IPS-15b (cell line): ENCODE data around the gene RNF26.
A peak's percentile ranks its signal among the peaks of the same experiment; 100 is the strongest.

Experiments used
- H3K27me3 ChIP-seq: one replicate; pipeline ENCODE4 v1.6.1; 2013; ENCODE audit warnings: low read length; ENCODE audit not compliant: control insufficient read depth, insufficient read depth
- H3K36me3 ChIP-seq: one replicate; pipeline ENCODE4 v1.6.1; 2013; ENCODE audit warnings: low read length; ENCODE audit not compliant: control insufficient read depth, insufficient read depth
- H3K4me1 ChIP-seq: one replicate; pipeline ENCODE4 v1.6.1; 2013; ENCODE audit warnings: mild to moderate bottlenecking, low read length; ENCODE audit not compliant: control insufficient read depth, insufficient read depth
- H3K4me3 ChIP-seq: one replicate; pipeline ENCODE4 v1.5.1; 2013; ENCODE audit warnings: low read depth, low read length
- H3K9ac ChIP-seq: one replicate; pipeline ENCODE4 v1.6.1; 2013; ENCODE audit warnings: low read depth, mild to moderate bottlenecking, low read length
- H3K9me3 ChIP-seq: one replicate; pipeline ENCODE4 v1.6.1; 2013; ENCODE audit warnings: mild to moderate bottlenecking, low read length; ENCODE audit not compliant: control insufficient read depth, insufficient read depth

Gene RNF26

GRCh38 chr11:119347940-119348605 lies 13.7 kb downstream of the RNF26 start:
- Histone ChIP-seq H3K4me3 (no peak overlapping the region), H3K4me1 (no peaks in the 10 kb centered on the region), H3K27me3 (peaks cover 25% of the 10 kb centered on the region), H3K9ac (no peak overlapping the region), H3K9me3 (no peaks in the 10 kb centered on the region), H3K36me3 (no peaks in the 10 kb centered on the region)

DNA sequence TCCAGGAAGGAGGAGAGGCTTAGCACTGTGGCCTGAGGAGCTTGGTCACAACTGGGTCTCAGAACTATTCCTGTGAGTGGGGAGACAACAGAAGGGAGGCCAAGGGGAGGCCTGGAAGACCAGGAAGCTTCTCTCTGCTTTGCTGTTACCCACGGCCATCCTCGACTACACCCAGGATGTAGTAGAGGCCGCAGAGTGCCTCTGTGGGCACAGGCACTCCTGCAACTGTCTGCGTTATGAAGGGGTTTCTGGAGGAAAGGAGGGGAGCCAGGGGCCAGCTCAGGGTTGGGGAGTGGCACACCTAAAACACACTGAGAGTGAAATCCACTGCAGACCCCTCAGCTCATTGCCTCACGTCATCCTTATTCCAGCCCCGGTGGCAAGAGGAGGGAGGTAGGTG lies 16.0 kb downstream of the RNF26 start:
- no peaks in the 10 kb centered on the region for H3K4me1 ChIP-seq
- no peak overlapping the region for H3K9ac ChIP-seq
- no peaks in the 10 kb centered on the region for H3K9me3 ChIP-seq
- H3K4me3 ChIP-seq = no peak overlapping the region
- peaks cover 19% of the 10 kb centered on the region for H3K27me3 ChIP-seq
- no peaks in the 10 kb centered on the region for H3K36me3 ChIP-seq

- Histone ChIP-seq H3K27me3 (peaks cover 21% of the 10 kb centered on the region), H3K4me1 (no peaks in the 10 kb centered on the region), H3K9ac (no peak overlapping the region), H3K36me3 (no peaks in the 10 kb centered on the region), H3K9me3 (no peaks in the 10 kb centered on the region), H3K4me3 (no peak overlapping the region)
Measured at GRCh38 chr11:119351232-119351631, 16.9 kb downstream of the RNF26 start.

DNA sequence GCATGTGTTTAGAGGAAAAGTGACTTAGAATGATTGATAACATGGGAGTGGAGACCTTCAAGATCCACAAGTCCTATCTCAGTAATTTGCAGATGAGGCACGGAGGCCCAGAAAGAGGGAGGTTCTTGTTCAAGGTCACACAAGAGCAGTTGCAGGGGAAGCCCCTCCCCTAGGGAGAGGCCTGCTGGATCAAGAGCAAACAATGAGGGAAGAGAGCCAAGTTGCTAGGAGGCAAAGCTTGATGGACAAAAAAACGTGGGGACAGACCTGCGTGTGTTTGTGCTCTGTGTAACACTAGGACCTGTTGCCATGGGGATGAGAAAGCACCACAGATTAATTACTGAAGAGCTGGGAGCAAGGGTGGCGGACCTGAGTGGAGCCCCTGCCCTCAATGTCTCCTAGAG lies 18.5 kb downstream of the RNF26 start:
- Histone ChIP-seq H3K27me3 (peaks cover 19% of the 10 kb centered on the region), H3K4me3 (no peak overlapping the region), H3K4me1 (no peaks in the 10 kb centered on the region), H3K36me3 (no peaks in the 10 kb centered on the region), H3K9me3 (no peaks in the 10 kb centered on the region), H3K9ac (no peak overlapping the region)

DNA sequence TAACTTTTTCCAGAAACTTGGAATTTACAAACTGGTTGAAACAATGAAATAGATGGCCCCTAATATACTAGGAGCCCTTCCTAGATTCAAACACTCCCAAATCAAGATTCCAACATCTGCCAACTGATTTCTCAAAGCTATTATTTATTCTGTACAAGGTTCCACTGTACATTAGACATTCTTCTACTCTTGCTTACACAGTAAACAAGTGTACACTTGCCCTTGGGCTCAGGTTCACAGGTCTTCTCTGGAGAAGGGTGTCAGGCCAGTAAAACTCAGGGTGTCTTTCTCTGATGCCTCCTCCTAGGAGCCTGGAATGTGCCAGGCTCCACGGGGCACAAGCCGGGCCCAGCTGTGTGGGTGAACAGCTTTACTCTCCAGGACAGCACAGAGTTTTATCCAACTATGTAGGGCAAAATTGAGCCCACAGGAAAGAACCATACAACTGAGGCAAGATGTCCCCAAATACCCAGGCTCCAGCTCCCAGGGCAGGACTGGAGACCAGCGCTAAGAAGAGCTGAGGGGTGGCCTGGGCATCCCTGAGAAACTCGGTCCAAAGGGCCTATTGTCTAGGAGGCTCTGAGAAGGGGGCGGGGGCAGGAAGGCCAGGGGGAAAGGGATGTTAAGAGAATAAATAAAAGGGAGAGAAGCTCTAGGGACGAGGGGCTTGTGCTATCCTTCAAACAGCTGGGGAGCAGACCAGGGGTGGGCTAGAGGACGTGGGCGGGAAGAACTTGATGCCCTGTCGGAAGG lies 20.9 kb downstream of the RNF26 start:
- Histone ChIP-seq H3K9me3 (no peaks in the 10 kb centered on the region), H3K9ac (no peak overlapping the region), H3K27me3 (peaks cover 20% of the 10 kb centered on the region), H3K4me1 (no peaks in the 10 kb centered on the region), H3K4me3 (no peak overlapping the region), H3K36me3 (no peaks in the 10 kb centered on the region)

GRCh38 chr11:119356349-119357031 lies 22.2 kb downstream of the RNF26 start:
- peaks cover 6% of the 10 kb centered on the region for H3K4me1 ChIP-seq

GRCh38 chr11:119357074-119357473 lies 22.7 kb downstream of the RNF26 start:
- peaks cover 11% of the 10 kb centered on the region for H3K4me1 ChIP-seq
- H3K9ac ChIP-seq = no peak overlapping the region
- no peak overlapping the region for H3K4me3 ChIP-seq
- H3K9me3 ChIP-seq = no peaks in the 10 kb centered on the region
- H3K36me3 ChIP-seq = no peaks in the 10 kb centered on the region
- H3K27me3 ChIP-seq = peaks cover 23% of the 10 kb centered on the region

More at GRCh38 chr11:119356349-119357031, 22.2 kb downstream of the RNF26 start:
- Histone ChIP-seq H3K27me3 (peaks cover 20% of the 10 kb centered on the region), H3K9me3 (no peaks in the 10 kb centered on the region), H3K9ac (peak overlapping the region; percentile 79), H3K36me3 (no peaks in the 10 kb centered on the region), H3K4me3 (peak overlapping the region; percentile 76)

DNA sequence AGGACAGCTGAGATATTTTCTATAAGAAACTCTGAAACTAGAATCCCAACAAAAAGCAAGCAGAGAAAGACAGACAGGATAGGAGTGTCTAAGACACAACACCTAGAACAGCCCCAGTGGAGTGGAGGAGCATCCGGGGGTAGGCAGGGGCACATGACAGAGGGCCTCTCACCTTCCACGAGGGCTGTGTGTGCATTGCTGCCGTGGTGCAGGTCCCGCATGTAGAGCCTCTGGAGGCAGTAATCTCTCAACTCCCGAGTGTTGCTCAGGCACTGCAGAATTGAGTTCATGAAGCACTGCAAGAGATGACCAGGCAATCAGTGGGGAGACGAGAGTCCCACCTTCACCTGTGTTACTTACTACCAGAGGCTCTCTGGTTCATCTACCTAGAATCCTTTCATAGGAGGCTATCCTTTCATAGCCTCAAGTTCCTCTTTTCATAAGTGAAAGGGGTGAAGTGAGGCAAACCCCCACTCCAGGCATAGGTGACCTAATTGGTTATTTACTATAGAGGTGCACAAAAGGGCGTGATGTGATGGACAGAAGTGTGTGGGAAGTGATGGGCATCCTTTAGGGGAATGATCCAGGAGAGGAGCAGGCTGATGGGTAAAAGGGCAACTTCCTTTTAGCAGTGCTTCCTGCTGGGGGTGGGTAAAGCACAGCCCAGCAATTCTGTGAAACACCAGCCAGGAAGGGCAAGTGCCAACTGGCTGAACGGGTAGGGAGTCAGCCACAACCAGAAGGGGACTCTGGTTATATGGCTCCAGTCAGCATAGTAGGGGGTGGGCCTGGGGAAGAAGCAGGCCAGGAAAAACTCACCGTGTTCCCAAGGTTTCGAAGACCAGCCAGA lies 25.3 kb downstream of the RNF26 start:
- peaks cover 43% of the 10 kb centered on the region for H3K27me3 ChIP-seq
- no peaks in the 10 kb centered on the region for H3K36me3 ChIP-seq
- peaks cover 16% of the 10 kb centered on the region for H3K4me1 ChIP-seq
- no peak overlapping the region for H3K9ac ChIP-seq
- H3K4me3 ChIP-seq = no peak overlapping the region
- H3K9me3 ChIP-seq = no peaks in the 10 kb centered on the region

GRCh38 chr11:119361056-119361787 lies 26.9 kb downstream of the RNF26 start:
- H3K9ac ChIP-seq = no peak overlapping the region
- H3K27me3 ChIP-seq = peaks cover 45% of the 10 kb centered on the region
- peaks cover 17% of the 10 kb centered on the region for H3K4me1 ChIP-seq
- no peaks in the 10 kb centered on the region for H3K36me3 ChIP-seq
- H3K9me3 ChIP-seq = no peaks in the 10 kb centered on the region
- peak overlapping the region; percentile 3 for H3K4me3 ChIP-seq

GRCh38 chr11:119361941-119362725 lies 27.8 kb downstream of the RNF26 start:
- H3K4me1 ChIP-seq = peaks cover 17% of the 10 kb centered on the region
- H3K4me3 ChIP-seq = no peak overlapping the region

More at GRCh38 chr11:119361941-119362725, 27.8 kb downstream of the RNF26 start:
- no peaks in the 10 kb centered on the region for H3K36me3 ChIP-seq
- H3K9me3 ChIP-seq = no peaks in the 10 kb centered on the region
- no peak overlapping the region for H3K9ac ChIP-seq
- H3K27me3 ChIP-seq = peaks cover 49% of the 10 kb centered on the region
